Muscle of back (tissue), 11 donors: Measurements from ENCODE around the gene OCSTAMP. TPM values are rescaled to one million over a fixed set of nuclear protein-coding genes. Genes with fewer than 3 reads are reported as not detected.

Source experiments
- DNase-seq, 3 donors: peaks; one replicate each; pipeline versions ENCODE4 v3.0.0 to v3.0.0-alpha.2; 2013
- polyA plus RNA-seq, 10 donors: library from polyadenylated mRNA; unstranded; fragments of 120-200 nt; gene quantifications; one replicate each; pipeline ENCODE4 v1.2.1, GENCODE V29; 2013; ENCODE audit not compliant: insufficient read length in 10 of 10

Gene OCSTAMP
- polyA plus RNA-seq, 10 donors, result not detected

- DNase-seq, result no peak
Observed at GRCh38 chr20:46519471-46520068, 30.9 kb downstream of the OCSTAMP start.

- DNase-seq, result peak; percentile 59 to 91 (median 74)
Observed at GRCh38 chr20:46512943-46513844, 37.3 kb downstream of the OCSTAMP start, which contains the start of gene ZNF334. Gene ZNF334 (minus strand): TSS chr20:46513559. CDS start chr20:46512102, 1,457 bp downstream.

GRCh38 chr20:46509523-46509922 is 40.9 kb downstream of the OCSTAMP start:
- no peak for DNase-seq

GRCh38 chr20:46507760-46508407 is 42.6 kb downstream of the OCSTAMP start:
- no peak for DNase-seq

DNA sequence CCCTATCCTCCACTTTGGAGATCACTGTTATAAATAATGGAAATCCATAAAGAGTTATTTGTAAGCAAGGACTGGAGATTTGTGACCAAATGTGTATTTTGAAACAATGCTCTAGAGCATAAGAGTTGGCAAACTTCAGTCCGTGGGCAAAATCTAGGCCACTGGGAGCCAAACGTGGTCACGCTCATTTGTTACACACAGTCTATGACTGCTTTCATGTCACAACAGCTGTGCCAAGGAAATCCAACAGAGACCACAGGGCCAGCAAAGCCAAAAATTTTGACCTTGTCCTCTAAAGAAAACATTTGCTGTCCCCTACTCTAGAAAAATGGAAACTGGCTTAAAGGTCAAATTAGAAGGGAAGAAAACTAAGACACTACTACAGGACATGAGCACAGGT is 44.9 kb downstream of the OCSTAMP start:
- peak in 1 of 3 donors; percentile 13 for DNase-seq

DNA sequence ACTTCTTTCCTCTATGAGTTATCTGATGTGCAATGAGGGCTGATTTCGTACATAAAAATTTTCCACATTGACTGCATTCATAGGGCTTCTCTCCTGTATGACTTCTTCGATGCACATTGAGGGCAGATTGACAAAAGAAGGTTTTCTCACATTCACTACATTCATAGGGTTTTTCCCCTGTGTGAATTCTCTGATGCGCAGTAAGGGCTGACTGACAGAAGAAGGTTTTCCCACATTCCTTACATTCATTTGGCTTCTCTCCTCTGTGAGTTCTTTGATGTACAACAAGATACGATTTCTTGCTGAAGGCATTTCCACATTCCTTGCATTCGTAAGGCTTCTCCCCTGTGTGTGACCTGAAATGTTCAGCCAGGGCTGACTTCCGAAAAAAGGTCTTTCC is 48.5 kb downstream of the OCSTAMP start:
- no peak for DNase-seq

- no peak for DNase-seq
Observed at GRCh38 chr20:46501337-46501942, 49.0 kb downstream of the OCSTAMP start.

DNA sequence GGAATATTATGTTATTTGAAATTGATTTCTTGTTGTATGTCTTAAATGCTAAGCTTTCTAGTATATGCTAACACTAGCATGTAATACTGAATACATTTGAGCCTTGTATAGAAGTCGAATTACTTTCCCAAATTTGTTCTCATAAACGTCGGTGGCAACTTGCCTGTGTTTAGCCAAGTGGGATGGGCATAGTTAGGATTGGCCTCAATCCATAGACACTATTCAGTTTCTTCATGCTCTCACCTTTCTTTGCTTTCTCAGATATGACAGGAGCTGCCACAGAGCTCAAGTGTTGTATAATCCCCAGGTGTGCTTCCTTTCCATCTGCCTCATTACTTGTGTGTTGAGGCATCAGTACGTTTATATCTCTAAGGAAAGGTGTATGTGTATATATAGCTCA is 56.4 kb downstream of the OCSTAMP start:
- no peak for DNase-seq

DNA sequence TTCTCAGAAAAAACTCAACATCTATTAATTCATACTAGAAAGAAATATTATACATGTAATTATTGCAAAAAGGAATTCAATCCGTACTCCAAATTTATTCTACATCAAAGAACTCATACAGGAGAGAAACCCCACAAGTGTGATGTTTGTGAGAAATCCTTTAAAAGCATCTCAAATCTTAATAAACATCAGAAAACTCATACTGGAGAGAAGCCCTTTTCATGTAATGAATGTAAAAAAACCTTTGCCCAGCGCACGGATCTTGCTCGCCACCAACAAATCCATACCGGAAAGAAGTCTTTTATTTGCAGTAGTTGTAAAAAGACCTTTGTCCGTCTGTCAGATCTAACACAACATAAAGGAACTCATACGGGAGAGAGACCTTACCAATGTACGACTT is 59.1 kb downstream of the OCSTAMP start:
- no peak for DNase-seq

Other genes with a start within 250 kb of the OCSTAMP start
- gene CDH22, start 242.2 kb downstream of the OCSTAMP start, polyA plus RNA-seq, result under 1 TPM; 0.33 to 0.72 (median 0.39) TPM
- gene ELMO2, start 144.0 kb downstream of the OCSTAMP start, polyA plus RNA-seq, result 10 to 100 TPM; 33.0 to 48.5 (median 41.1) TPM
- 10 to 100 TPM in 6 of 10 donors, 1 to 10 TPM in 4; 6.2 to 18.9 (median 11.2) TPM for gene ZNF334, start 37.1 kb downstream of the OCSTAMP start, polyA plus RNA-seq
- gene SLC13A3, start 100.8 kb upstream of the OCSTAMP start, polyA plus RNA-seq, result 1 to 10 TPM; 2.2 to 4.8 (median 3.3) TPM
- 10 to 100 TPM in 8 of 10 donors, 1 to 10 TPM in 2; 9.3 to 12.5 (median 10.8) TPM for gene TP53RK, start 138.8 kb upstream of the OCSTAMP start, polyA plus RNA-seq
- 10 to 100 TPM; 15.5 to 22.1 (median 20.1) TPM for gene SLC2A10, start 159.0 kb upstream of the OCSTAMP start, polyA plus RNA-seq